Measurements from ENCODE around the gene RNF166.
"Not testable (repeated sequence)": the region's sequence is repeated elsewhere in the genome, so short reads cannot be mapped to it uniquely, and the experiment has no call there.

The RNF166 gene

GRCh38 chr16:88669980-88670379, 36.2 kb downstream of the RNF166 start:
- no peak for DNase-seq

GRCh38 chr16:88669493-88669892, 36.7 kb downstream of the RNF166 start:
- DNase-seq, result not testable (repeated sequence)

GRCh38 chr16:88667461-88667860, 38.7 kb downstream of the RNF166 start:
- no peak for DNase-seq

- DNase-seq, result no peak
Measured at GRCh38 chr16:88665570-88665969, 40.6 kb downstream of the RNF166 start.

- no peak for DNase-seq
Measured at GRCh38 chr16:88665148-88665547, 41.1 kb downstream of the RNF166 start.

GRCh38 chr16:88662843-88663606, 43.2 kb downstream of the RNF166 start, which contains the start of gene MVD:
TSS of gene MVD (minus strand) at chr16:88663091. CDS start at chr16:88663080, 11 bp downstream.
- peak; percentile 93 for DNase-seq

GRCh38 chr16:88662222-88662842, 43.9 kb downstream of the RNF166 start:
- no peak for DNase-seq

GRCh38 chr16:88661468-88661867, 44.7 kb downstream of the RNF166 start:
- DNase-seq, result no peak

GRCh38 chr16:88659160-88659559, 47.0 kb downstream of the RNF166 start:
- DNase-seq, result no peak

- no peak for DNase-seq
Measured at GRCh38 chr16:88658714-88659113, 47.5 kb downstream of the RNF166 start.

- no peak for DNase-seq
Measured at GRCh38 chr16:88657371-88657770, 48.8 kb downstream of the RNF166 start.

GRCh38 chr16:88656291-88656980, 49.8 kb downstream of the RNF166 start:
- no peak for DNase-seq

- no peak for DNase-seq
Measured at GRCh38 chr16:88655733-88656281, 50.4 kb downstream of the RNF166 start.

- no peak for DNase-seq
Measured at GRCh38 chr16:88655053-88655732, 51.0 kb downstream of the RNF166 start.

GRCh38 chr16:88654363-88655052, 51.7 kb downstream of the RNF166 start:
- DNase-seq, result no peak

- DNase-seq, result no peak
Measured at GRCh38 chr16:88653596-88654362, 52.4 kb downstream of the RNF166 start.

GRCh38 chr16:88653101-88653500, 53.1 kb downstream of the RNF166 start:
- no peak for DNase-seq

- DNase-seq, result no peak
Measured at GRCh38 chr16:88652762-88653063, 53.5 kb downstream of the RNF166 start.

GRCh38 chr16:88651989-88652761, 54.0 kb downstream of the RNF166 start:
- no peak for DNase-seq

- DNase-seq, result peak; percentile 38
Measured at GRCh38 chr16:88651276-88651988, 54.8 kb downstream of the RNF166 start.

Data from activated CD4-positive, alpha-beta T cell treated with anti-CD3 and anti-CD28 coated beads for 1 hour (primary cell).